Ramos (cell line): ENCODE measurements around the gene LRRC36.

Experiments
- in situ Hi-C: fragments of 300-500 bp; cut with MboI; formaldehyde crosslinking; loops from one replicate; pipeline ENCODE4 v1.14.3; 2022; ENCODE audit warnings: low sequenced_read_pairs; ENCODE audit not compliant: unreplicated experiment

The LRRC36 gene

DNA sequence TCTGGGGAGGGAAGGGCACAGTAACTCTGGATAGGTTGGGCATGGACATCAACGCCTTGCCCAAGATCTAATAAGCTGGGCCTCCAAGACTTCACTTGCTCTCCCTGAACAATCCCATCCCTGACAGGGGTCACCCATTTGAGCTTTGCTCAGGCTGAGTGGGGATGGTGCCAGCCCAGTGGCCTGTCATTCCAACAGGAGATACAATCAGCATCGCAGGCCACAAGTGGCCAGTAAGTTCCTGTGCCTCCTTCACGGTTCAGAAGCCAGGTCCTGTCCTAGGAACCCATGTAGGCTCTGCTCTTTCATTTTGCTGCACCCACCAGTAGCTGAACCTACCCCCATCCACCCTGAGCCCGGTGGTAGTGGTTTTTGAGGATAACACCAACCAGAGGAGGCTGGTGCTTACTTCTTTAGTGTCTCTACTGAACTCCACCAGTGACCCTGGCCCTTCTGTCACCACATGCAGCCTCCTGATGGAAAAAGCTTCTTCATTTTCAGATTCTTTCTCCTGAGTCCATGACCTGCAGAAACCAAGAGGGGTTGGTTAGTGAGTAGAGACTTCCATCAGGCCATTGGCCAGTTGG lies 32.4 kb upstream of the LRRC36 start:
- in situ Hi-C loops = no loop called here

GRCh38 chr16:67294938-67295361 lies 31.7 kb upstream of the LRRC36 start:
- in situ Hi-C loops = no loop called here

- in situ Hi-C loops = no loop called here
Measured at GRCh38 chr16:67296420-67296819, 30.2 kb upstream of the LRRC36 start.

DNA sequence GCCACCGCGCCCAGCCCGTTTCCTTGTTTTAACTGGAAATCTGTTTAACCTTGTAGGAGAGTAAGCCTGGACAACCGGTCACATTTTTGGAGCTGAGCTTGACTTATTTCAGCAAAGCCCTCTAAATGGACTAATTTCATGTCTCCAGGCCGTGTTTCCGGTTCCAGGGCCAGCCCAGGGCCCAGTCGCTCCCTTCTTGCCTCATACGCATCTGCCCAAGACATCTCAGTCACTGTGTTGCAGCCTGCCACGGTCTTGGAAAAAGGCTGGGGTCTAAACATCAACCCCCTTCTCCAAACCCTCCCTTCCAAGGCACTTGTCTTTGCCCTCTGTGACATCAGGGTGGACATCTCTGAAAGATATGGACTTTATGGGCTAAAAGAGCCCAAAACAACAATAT lies 28.3 kb upstream of the LRRC36 start:
- in situ Hi-C loops = no loop called here

DNA sequence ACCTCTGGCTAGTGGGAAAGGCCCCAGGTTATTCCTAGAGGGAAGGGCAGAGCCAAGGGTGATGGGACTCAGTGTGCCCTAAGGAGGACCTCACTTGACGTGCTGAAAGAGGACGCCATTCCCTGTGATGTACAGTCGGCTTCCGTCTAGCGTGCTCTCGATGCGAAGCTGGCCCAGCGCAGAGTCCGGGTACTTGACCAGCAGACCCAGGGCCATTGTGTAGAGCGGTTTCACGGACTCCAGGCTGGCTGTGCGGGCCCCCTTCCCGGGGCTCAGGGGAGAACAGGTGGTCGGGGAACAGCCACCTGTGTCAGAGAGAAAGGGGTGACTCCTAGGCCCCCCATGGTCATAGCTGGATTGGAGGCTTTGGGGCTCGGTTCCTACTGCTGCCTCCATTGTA lies 27.3 kb upstream of the LRRC36 start:
- in situ Hi-C loops = no loop called here

GRCh38 chr16:67301080-67301782 lies 25.4 kb upstream of the LRRC36 start:
- in situ Hi-C loops = no loop called here

DNA sequence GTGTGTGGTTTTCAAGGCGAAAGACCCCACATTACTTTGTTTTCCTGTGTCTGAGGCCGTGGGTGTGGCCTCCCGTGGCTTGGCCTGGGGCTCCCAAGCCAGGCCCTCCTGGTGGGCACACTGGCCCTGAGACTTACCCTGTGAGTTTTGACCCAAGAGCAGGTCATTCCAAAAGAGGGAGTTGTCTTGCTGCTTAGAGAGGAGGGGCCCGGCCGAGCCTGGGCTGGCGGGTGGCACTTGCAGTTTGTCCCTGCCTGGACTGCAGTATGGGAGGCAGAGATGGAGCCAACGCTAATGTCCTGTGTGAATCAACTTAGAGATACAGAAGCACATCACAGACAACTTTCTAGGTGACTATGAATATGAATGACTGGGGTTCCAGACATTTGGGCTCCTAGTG lies 24.5 kb upstream of the LRRC36 start:
- in situ Hi-C loops = no loop called here

- in situ Hi-C loops = no loop called here
Measured at GRCh38 chr16:67302970-67303369, 23.6 kb upstream of the LRRC36 start.

DNA sequence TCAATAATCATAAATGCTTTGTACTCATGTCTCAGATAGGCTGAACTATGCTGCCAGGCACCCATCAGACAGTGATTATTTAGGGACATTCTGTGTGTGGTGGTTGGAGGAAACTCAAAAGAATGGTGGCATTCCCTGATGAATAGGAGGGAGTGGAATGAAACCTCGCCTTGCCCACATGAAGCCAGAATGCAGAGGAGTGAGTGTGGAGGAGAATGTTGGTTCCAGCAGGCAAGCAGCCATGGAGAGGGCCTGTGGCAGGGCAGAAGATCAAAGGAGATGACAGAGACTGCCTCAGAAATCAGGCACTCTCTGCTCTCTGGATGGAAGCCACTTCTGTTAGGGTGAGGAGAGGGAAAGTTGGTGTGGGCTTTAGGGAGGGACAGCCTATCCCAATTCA lies 22.6 kb upstream of the LRRC36 start:
- in situ Hi-C loops = no loop called here

DNA sequence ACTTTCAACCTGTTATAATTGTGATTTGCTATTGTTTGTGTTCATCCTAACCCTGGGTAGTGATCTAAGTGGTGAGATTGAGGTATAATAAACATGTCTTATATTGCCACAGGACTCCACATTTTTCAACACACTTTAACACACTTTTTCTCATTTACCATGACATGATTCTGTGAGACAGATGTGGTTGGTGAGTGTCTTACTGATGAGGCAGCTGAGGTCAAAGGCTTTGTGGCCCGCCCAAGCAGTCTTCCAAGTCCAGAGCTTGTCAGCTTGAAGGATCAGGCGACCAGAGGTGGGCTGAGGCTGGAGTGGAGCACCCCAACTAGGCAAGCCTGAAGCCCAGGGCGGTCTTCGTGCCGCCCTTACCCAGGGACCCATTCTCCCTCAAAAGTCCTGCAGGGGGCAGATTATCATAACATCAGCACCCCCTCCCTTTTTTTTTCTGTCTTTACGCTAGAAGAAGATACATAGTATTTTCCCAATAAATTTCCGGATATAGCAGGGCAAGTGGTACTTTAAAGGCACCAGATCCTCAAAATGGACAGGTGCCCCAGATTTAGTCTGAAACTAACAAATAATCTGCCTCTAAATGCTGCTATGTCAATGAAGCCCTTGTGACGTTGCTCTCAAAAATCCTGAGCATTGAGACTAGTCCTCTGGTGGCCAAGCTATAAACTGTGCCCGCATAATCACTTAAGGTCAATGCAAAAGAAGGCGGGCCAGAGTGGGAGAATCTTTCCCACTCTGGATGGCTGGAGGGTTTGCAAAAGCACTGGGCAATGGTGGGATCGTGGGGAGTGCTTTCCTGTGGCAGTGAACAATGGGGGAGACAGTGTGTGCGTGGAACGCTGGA lies 21.2 kb upstream of the LRRC36 start:
- in situ Hi-C loops = no loop called here

DNA sequence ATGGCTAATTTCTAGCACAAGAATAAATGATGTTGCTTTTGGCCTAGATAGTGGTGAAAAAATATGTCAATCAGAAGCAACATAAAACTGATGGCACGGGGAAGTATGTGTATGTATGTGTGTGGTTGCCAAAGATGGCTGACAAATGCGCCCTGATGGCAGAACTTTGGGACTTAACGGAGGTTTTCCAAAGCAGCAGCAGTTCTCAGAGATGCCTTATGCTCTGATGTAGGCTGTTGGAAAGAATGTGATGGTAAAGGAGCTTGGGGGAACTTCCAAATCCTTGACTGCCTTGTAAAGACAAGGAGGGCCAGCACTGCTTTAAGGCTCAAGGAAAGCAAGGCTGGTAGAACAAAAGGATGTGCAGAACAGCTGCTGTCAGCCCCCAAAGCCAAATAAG lies 16.1 kb upstream of the LRRC36 start:
- in situ Hi-C loops = no loop called here

DNA sequence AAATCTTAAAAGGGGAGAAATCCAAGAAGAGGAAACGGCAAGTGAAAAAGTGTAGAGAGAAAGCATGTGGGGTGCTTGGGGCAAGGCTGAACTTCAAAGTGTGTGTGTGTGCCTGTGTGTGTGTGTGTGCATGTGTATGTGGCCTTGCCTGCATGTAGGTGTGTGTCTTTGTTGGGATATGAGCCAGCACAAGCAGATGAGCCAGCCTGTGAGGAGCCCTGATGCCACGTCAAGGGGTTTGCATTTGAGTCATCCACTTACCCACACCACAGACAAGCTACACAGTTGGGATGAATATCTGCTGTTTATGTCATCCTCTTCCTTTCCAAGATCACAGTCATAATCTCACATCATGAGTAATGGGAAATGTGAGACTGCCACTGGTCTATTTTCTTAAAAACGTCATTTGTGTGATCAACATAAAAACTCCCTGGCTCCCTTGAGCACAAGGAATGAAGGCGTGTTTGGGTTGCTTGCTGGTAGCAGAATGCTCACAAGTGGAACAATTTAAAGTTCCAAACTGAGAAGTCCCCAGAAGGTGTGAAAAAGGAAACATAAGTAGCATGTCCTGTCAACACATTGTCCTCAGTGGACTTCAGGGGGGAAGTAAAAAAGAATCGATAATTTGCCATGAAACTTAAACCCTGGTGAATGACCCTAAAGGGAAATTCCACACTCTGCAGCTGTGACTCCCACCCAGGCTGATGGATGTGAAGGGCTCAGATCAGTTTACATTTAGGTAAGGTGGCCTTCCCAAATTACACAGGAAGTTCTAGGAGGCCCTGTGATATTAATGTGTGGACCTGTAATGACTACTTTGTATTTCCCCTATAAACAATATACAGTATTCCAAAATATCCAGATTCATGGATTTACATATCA lies 14.8 kb upstream of the LRRC36 start:
- in situ Hi-C loops = no loop called here

DNA sequence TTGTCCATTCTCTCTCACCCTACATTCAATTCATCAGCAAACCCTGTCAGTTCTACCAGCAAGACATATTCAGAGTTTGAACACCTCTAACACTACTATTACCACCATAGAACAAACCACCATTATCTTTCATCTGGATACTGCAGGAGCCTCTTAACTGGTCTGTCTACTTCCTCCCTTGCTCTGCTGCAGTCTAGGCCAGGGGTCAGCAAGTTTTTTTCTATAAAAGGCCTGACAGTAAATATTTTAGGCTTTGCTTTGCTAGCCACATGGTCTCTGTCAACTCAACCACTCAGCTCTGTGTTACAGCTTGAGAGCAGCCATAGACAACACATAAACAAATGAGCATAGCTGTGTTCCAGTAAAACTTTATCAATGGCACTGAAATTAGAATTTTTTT lies 13.9 kb upstream of the LRRC36 start:
- in situ Hi-C loops = no loop called here

GRCh38 chr16:67317853-67318252 lies 8.8 kb upstream of the LRRC36 start:
- in situ Hi-C loops = no loop called here

GRCh38 chr16:67326115-67326471 lies 522 bp upstream of the LRRC36 start:
- in situ Hi-C loops = no loop called here

- in situ Hi-C loops = no loop called here
Measured at GRCh38 chr16:67327743-67328142, 1.1 kb downstream of the LRRC36 start.

DNA sequence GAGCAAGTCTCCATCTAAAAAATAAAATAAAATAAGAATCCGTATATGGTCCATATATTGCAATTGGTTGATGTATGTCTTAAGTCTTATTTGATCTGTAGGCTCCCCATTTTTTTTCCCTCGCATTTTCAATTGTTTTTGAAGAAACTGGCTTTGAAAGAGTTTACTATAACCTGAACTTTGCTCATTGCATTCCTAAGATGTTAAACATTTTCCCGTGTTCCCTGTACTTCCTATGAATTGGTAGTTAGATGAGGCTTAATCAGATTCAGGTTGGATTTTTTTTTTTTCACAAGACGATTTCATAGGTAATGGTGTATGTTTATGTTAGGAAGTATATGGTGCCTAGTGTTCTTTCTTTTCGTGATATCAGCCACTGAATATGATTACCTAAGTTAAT lies 3.3 kb downstream of the LRRC36 start:
- in situ Hi-C loops = no loop called here

DNA sequence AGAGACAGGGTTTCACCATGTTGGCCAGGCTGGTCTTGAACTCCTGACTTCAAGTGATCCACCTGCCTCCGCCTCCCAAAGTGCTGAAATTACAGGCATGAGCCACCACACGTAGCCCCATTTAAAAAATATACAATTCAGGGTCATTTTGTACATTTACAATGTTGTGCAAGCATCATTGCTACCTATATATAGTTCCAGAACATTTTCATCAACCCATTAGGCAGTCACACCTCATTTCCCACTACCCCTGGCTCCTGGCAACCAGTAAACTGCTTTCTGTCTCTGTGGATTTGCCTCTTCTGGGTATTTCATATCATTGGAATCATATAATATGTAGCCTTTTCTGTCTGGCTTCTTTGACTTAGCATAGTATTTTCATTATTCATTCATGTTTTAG lies 6.7 kb downstream of the LRRC36 start:
- in situ Hi-C loops = no loop called here

- in situ Hi-C loops = no loop called here
Measured at GRCh38 chr16:67336116-67336515, 9.5 kb downstream of the LRRC36 start.

GRCh38 chr16:67336648-67337047 lies 10.0 kb downstream of the LRRC36 start:
- in situ Hi-C loops = no loop called here

GRCh38 chr16:67339453-67339852 lies 12.8 kb downstream of the LRRC36 start:
- in situ Hi-C loops = no loop called here
